Endothelial cell of umbilical vein (primary cell): ENCODE measurements around the gene TENM4. TPM values are rescaled to one million over a fixed set of nuclear protein-coding genes. Genes with fewer than 3 reads are reported as not detected.

ENCODE experiments used
- BruUV-seq: library from RNA; stranded (reverse); fragments of 400-500 nt; replicated peaks from 2 replicates; lab custom pipeline; 2021; lab: Mats Ljungman, UMichigan
- CTCF ChIA-PET: fragments of 300-600, 350-600 bp; sonication (Branson Sonifier 250); formaldehyde crosslinking; loops from one replicate; lab custom pipeline; 2021; ENCODE audit warnings: antibody characterized with exemption, inconsistent platforms; lab: Charles Lee
- POLR2A ChIA-PET: fragments of 300-600, 350-600 bp; sonication (Branson Sonifier 250); formaldehyde crosslinking; loops from one replicate; lab custom pipeline; 2021; ENCODE audit warnings: antibody characterized with exemption, inconsistent platforms; lab: Charles Lee
- DNase-seq: peaks from one replicate; pipeline ENCODE4 v3.0.0-alpha.2; 2011; ENCODE audit warnings: low read depth, low spot score
- FAIRE-seq: peaks from 2 replicates; lab custom pipeline; 2011; peaks lifted over from hg19 to GRCh38; lab: Jason Lieb, UNC
- H2AFZ ChIP-seq: 2 replicates; pipeline ENCODE4 v1.6.0; 2012; ENCODE audit warnings: low read depth, low read length, control low read depth, inconsistent platforms
- H3K27ac ChIP-seq: 2 replicates; pipeline ENCODE4 v1.5.1; 2011; ENCODE audit warnings: low read depth, mild to moderate bottlenecking, control low read depth, low read length, moderate library complexity; ENCODE audit not compliant: insufficient read depth
- H3K27me3 ChIP-seq, 2 experiments: 2 replicates each; pipeline versions ENCODE4 v1.6.0 to v1.6.1; 2011; ENCODE audit warnings: low read length in 2 of 2, mixed read lengths in 1 of 2; ENCODE audit not compliant: control insufficient read depth in 2 of 2, insufficient read depth in 2 of 2
- H3K36me3 ChIP-seq, 2 experiments: 2 replicates in 1 of 2; 3 replicates in 1 of 2; pipeline ENCODE4 v1.5.1; 2011; ENCODE audit warnings: low read length in 2 of 2, mild to moderate bottlenecking in 1 of 2, moderate library complexity in 1 of 2; ENCODE audit not compliant: control insufficient read depth in 2 of 2, insufficient read depth in 2 of 2; ENCODE audit errors: extremely low read depth in 1 of 2
- H3K4me1 ChIP-seq: 3 replicates; pipeline ENCODE4 v1.5.1; 2011; ENCODE audit warnings: mild to moderate bottlenecking, low read length; ENCODE audit not compliant: control insufficient read depth, insufficient read depth; ENCODE audit errors: extremely low read depth
- H3K4me2 ChIP-seq: 2 replicates; pipeline ENCODE4 v1.6.1; 2011; ENCODE audit warnings: low read length, control low read depth, mixed read lengths; ENCODE audit not compliant: insufficient read depth
- H3K4me3 ChIP-seq, 3 experiments: fragments of 200-600 bp in 1 of 3; sonication (generic), shearing (Covaris generic) in 1 of 3; replicated peaks in 1 of 3; 2 replicates each; pipeline ENCODE4 v1.5.1; 2011 to 2016; ENCODE audit warnings: control low read depth in 3 of 3, low read length in 3 of 3, mild to moderate bottlenecking in 2 of 3, inconsistent platforms in 1 of 3, low read depth in 1 of 3, moderate library complexity in 1 of 3; ENCODE audit not compliant: insufficient read depth in 1 of 3
- H3K79me2 ChIP-seq: 2 replicates; pipeline ENCODE4 v1.6.0; 2012; ENCODE audit warnings: low read length, inconsistent platforms; ENCODE audit not compliant: control insufficient read depth, insufficient read depth
- H3K9ac ChIP-seq: replicated peaks from 2 replicates; pipeline ENCODE3; 2011; ENCODE audit warnings: low read length, control low read depth; ENCODE audit not compliant: insufficient read depth; ENCODE audit errors: extremely low read depth
- H3K9me1 ChIP-seq: replicated peaks from 3 replicates; pipeline ENCODE4 v1.6.0; 2011; ENCODE audit warnings: mild to moderate bottlenecking, low read length; ENCODE audit not compliant: control insufficient read depth, insufficient read depth; ENCODE audit errors: extremely low read depth
- H3K9me3 ChIP-seq: replicated peaks from 2 replicates; pipeline ENCODE4 v1.5.1; 2012; ENCODE audit warnings: low read length, inconsistent platforms; ENCODE audit not compliant: control insufficient read depth, insufficient read depth
- H4K20me1 ChIP-seq: replicated peaks from 2 replicates; pipeline ENCODE3; 2011; ENCODE audit warnings: mild to moderate bottlenecking, low read length; ENCODE audit not compliant: control insufficient read depth, insufficient read depth; ENCODE audit errors: extremely low read depth
- CTCF ChIP-seq, 2 donors: IDR thresholded peaks; 1 replicate in 1 of 2; 2 replicates in 1 of 2; pipeline ENCODE4 v1.5.1; 2011; ENCODE audit warnings: low read length in 2 of 2, mild to moderate bottlenecking in 2 of 2, moderate library complexity in 2 of 2, control low read depth in 1 of 2, inconsistent platforms in 1 of 2, low read depth in 1 of 2; ENCODE audit not compliant: insufficient read depth in 1 of 2; ENCODE audit errors: extremely low read depth in 1 of 2
- EZH2 ChIP-seq: IDR thresholded peaks from 2 replicates; pipeline ENCODE4 v1.6.1; 2012; ENCODE audit warnings: borderline replicate concordance, low read depth, mild to moderate bottlenecking, moderate library complexity, low read length, inconsistent platforms; ENCODE audit not compliant: severe bottlenecking
- FOS ChIP-seq: IDR thresholded peaks from 2 replicates; pipeline ENCODE4 v1.6.1; 2011; ENCODE audit warnings: mild to moderate bottlenecking, low read length, moderate library complexity, borderline replicate concordance; ENCODE audit not compliant: insufficient read depth
- GATA2 ChIP-seq: IDR thresholded peaks from 2 replicates; pipeline ENCODE4 v1.7.0; 2011; ENCODE audit warnings: low read depth, mild to moderate bottlenecking, moderate library complexity, mixed read lengths, low read length; ENCODE audit not compliant: insufficient read length, insufficient read depth
- JUN ChIP-seq: IDR thresholded peaks from 2 replicates; pipeline ENCODE4 v1.6.1; 2011; ENCODE audit warnings: borderline replicate concordance, low read depth; ENCODE audit not compliant: insufficient read length, insufficient read depth
- MAX ChIP-seq: IDR thresholded peaks from 2 replicates; pipeline ENCODE4 v1.6.1; 2011; ENCODE audit not compliant: insufficient read depth, insufficient read length
- MYC ChIP-seq: IDR thresholded peaks from one replicate; pipeline ENCODE4 v1.6.1; 2011; ENCODE audit warnings: mild to moderate bottlenecking, low read depth, low read length
- POLR2A ChIP-seq: IDR thresholded peaks from 2 replicates; pipeline ENCODE4 v1.6.1; 2012; ENCODE audit warnings: low read depth, mild to moderate bottlenecking, control low read depth, low read length
- POLR2AphosphoS5 ChIP-seq: IDR thresholded peaks from 2 replicates; pipeline ENCODE4 v1.6.1; 2012; ENCODE audit warnings: low read depth, mild to moderate bottlenecking, control low read depth, low read length, moderate library complexity; ENCODE audit not compliant: insufficient read depth
- dilution Hi-C: fragments of 300-500 bp; cut with MboI; formaldehyde crosslinking; loops from one replicate; pipeline ENCODE4 v1.15.0; 2019; ENCODE audit warnings: low sequenced_read_pairs; ENCODE audit not compliant: extremely low pct_ligation_motif_present
- intact Hi-C: fragments of 100-400 bp; cut with micrococcal nuclease; formaldehyde crosslinking; loops from one replicate; pipeline ENCODE4 v1.10.0; 2022
- polyA plus RNA-seq, 4 experiments: library from polyadenylated mRNA; depleted of rRNA in 3 of 4; stranded (reverse) in 3 of 4; unstranded in 1 of 4; fragments of >200 nt; gene quantifications; 2 replicates each; pipeline versions ENCODE4 v1.2.1 to v1.2.3, GENCODE V29; 2011 to 2012; ENCODE audit warnings: missing spikeins in 1 of 4
- total RNA-seq: library from RNA; stranded (reverse); gene quantifications from 2 replicates; pipeline ENCODE4 v1.2.3, GENCODE V29; 2021

Gene TENM4
- total and polyA plus RNA-seq, 2 donors (not counting 3 experiments of a cell fraction or from before 2014, with no cell fraction given) = 0.06 to 0.27 TPM

DNA sequence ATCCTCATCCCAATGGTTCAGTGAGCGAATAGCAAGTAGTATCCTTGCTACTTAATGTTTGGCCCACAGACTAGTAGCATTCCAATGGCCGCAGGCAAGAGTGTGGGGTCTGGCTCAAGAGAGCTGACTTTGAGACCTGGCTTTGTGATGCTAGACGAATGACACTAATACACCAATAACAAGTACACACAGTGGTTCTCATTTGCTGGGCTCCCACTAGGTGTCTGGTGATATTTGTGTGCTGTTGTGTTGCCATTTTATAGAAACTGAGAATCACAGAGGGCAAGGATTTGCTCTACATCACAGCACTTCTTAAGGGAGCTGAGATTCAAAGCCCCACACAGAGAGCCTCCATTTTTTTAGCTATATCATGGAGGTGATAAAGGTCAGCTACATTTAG lies 351.2 kb downstream of the TENM4 start:
- no peaks in the 10 kb centered on the region for H3K36me3 ChIP-seq
- no peak overlapping the region for H3K27ac ChIP-seq
- no TSS peak for BruUV-seq
- no peaks in the 10 kb centered on the region for H3K27me3 ChIP-seq
- FAIRE-seq = no peak
- DNase-seq = no peak
- dilution Hi-C loops (no loop called here), intact Hi-C loops (no loop called here)
- H3K9me1 ChIP-seq = no peaks in the 10 kb centered on the region
- no peak overlapping the region for H2AFZ ChIP-seq
- H4K20me1 ChIP-seq = no peaks in the 10 kb centered on the region
- POLR2A ChIA-PET = no interaction called here
- H3K4me2 ChIP-seq = no peak overlapping the region
- no peak overlapping the region for H3K4me3 ChIP-seq
- CTCF ChIA-PET = interaction anchor here (6.7 kb wide), 1 partner anchor 10 kb away, joined by 81 read pairs; no protein-coding TSS in a partner anchor
- TF ChIP-seq POLR2AphosphoS5 (no peak), EZH2 (no peak), POLR2A (no peak), JUN (no peak), MYC (no peak), CTCF (IDR thresholded peaks at IDR 0.05; ENCODE audit: extremely low read depth in 1 of 2, insufficient read depth in 1 of 2, low read depth in 1 of 2, low read length in 2 of 2) (no peak), MAX (no peak), GATA2 (no peak), FOS (no peak)
- no peak overlapping the region for H3K9ac ChIP-seq
- no peaks in the 10 kb centered on the region for H3K79me2 ChIP-seq
- peaks cover 20% of the 10 kb centered on the region for H3K4me1 ChIP-seq
- no peaks in the 10 kb centered on the region for H3K9me3 ChIP-seq
